ENCODE results near the gene SAP30.
A peak's percentile ranks its signal among the peaks of the same experiment; 100 is the strongest.

Gene SAP30

GRCh38 chr4:173415092-173415491, 44.3 kb downstream of the SAP30 start:
- no peak for DNase-seq (ENCODE audit: low spot score)

GRCh38 chr4:173415885-173416653, 45.3 kb downstream of the SAP30 start:
- DNase-seq (ENCODE audit: low spot score), result no peak

DNA sequence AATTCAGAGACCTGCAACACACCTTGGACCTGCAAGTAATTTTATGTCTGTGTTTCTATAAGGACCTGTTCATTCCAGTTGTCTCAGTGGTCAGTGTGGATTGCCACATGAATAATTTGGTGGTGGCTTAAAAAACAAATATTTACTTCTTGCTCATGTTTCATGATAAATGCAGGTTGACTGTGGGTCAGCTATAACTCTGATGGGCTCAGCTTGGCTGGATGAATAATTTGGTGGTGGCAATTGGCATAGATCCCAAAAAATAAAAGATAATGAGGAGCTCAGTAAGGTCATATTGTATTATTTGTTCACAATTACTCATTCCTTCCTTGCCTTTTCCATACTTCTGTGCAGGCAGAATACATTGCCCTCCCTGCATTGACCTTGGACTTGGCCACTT, 47.1 kb downstream of the SAP30 start:
- no peak for DNase-seq (ENCODE audit: low spot score)

DNA sequence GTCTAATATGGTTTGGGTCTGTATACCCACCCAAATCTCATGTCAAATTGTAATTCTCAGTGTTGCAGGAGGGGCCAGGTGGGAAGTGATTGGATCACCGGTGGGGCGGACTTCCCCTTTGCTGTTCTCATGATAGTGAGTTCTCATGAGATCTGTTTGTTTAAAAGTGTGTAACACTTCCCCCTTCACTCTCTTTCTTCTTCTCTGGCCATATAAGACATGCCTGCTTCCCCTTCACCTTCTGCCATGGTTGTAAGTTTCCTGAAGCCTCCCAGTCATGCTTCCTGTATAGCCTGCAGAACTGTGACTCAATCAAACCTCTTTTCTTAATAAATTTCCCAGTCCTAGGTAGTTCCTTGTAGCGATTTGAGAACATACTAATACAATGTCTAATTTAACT, 47.9 kb downstream of the SAP30 start:
- DNase-seq (ENCODE audit: low spot score), result no peak

- no peak for DNase-seq (ENCODE audit: low spot score)
Measured at GRCh38 chr4:173420324-173420752, 49.6 kb downstream of the SAP30 start.

GRCh38 chr4:173420801-173421200, 50.0 kb downstream of the SAP30 start:
- no peak for DNase-seq (ENCODE audit: low spot score)

- DNase-seq (ENCODE audit: low spot score), result no peak
Measured at GRCh38 chr4:173424899-173425805, 54.4 kb downstream of the SAP30 start.

DNA sequence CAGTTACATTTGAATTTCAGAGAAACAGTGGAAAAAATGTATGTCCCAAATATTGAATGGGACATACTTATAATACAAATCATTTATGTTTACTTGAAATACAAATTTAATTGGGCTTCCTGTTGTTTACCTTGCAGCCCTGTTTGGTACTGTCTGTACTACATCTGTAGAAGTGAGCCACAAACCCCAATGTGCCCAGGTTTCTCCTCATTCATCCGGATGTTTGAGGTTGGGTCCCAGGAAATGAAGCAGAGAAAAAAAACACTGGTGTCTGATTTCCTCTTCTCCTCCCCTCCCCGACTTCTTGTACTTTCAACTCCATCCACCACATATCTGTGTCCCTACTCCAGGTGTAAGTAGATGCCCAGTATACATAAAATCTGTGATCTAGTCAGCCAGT, 55.3 kb downstream of the SAP30 start:
- peak; percentile 27 for DNase-seq (ENCODE audit: low spot score)
